Tongue (tissue), 2 donors: ENCODE data around the gene ROBO4. TPM values are rescaled to one million over a fixed set of nuclear protein-coding genes. Genes with fewer than 3 reads are reported as not detected.

ENCODE experiments used
- DNase-seq: peaks from one replicate; pipeline ENCODE4 v3.0.0-alpha.2; 2015
- total RNA-seq: library from RNA; depleted of rRNA; stranded (reverse); fragments of >200 nt; gene quantifications from one replicate; pipeline ENCODE4 v1.2.3, GENCODE V29; 2014

The ROBO4 gene
- total RNA-seq, 1 donor from 2014 or later: 23.3 TPM

GRCh38 chr11:124889191-124890091, 8.2 kb downstream of the ROBO4 start:
- DNase-seq: no peak

GRCh38 chr11:124887667-124888013, 10.0 kb downstream of the ROBO4 start:
- no peak for DNase-seq

GRCh38 chr11:124886978-124887666, 10.5 kb downstream of the ROBO4 start:
- DNase-seq: no peak

- DNase-seq: no peak
These were observed 11.2 kb downstream of the ROBO4 start for GRCh38 chr11:124886476-124886875.

DNA sequence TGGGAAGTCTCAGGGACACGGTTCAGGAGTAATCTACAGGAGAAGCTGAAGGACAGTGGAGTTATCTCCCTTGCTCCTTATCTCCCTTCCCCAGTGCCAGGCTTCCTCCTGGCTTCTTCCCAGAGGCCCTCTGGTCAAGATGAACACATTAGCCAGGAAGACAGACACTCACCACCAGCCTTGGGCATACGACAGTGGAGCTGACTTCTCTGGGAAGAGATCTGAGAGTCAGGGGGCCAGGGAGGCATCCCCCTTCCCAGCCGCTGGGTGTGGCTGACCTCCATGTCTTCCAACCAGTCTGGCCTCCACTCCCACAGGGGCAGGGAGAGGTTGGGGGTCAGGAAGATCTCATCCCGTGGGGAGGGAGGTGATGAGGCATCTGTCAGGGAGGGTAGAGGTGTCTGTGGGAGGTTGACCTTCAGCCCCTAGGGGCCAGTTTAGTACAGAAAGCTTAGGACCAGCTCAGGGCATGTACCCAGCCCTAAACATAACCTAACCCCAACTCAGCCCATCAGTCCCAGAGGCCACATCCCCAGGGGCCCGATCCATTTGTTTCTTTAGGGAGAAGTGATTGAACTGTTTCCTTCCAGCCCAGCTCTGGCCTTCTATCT, 12.7 kb downstream of the ROBO4 start:
- no peak for DNase-seq

DNA sequence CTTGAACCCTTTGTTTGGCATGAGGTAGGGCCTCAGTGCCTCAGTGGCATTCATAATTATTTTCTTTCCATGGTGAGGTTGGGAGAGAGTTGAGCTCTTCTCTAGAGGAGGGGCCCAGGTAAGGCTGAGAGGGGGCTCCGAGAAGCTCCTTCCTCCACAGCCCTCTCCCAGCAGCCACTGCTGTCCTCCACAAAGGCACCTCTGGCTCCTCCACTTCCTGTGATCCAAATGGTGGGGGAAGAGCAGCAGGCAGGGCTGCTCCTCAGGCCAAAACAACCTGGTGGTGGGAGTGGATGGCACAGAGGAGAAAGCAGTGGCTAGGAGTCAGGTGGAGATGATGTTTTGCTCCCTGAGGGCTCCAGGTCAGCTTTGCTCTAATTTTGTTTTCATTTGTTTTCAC, 13.3 kb downstream of the ROBO4 start:
- no peak for DNase-seq

GRCh38 chr11:124882339-124883071, 15.2 kb downstream of the ROBO4 start:
- DNase-seq: no peak

DNA sequence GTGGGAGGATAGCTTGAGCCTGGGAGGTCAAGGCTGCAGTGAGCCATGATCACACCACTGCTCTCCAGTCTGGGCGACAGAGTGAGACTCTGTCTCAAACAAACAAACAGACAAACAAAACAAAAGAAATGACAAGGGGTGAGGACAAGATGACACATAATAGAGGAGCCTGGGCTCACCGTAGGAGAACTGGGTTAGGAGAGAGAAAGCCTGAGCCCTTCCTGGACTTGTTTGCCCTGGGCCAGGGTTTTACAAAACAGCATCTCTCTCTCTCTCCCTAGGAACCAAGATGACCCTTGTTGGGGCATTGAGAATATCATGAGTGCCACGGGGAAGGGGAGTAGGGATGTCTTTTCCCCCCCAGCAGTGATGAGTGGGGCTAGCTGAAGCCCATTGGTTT, 16.7 kb downstream of the ROBO4 start:
- DNase-seq: no peak

GRCh38 chr11:124880290-124880611, 17.4 kb downstream of the ROBO4 start:
- no peak for DNase-seq

DNA sequence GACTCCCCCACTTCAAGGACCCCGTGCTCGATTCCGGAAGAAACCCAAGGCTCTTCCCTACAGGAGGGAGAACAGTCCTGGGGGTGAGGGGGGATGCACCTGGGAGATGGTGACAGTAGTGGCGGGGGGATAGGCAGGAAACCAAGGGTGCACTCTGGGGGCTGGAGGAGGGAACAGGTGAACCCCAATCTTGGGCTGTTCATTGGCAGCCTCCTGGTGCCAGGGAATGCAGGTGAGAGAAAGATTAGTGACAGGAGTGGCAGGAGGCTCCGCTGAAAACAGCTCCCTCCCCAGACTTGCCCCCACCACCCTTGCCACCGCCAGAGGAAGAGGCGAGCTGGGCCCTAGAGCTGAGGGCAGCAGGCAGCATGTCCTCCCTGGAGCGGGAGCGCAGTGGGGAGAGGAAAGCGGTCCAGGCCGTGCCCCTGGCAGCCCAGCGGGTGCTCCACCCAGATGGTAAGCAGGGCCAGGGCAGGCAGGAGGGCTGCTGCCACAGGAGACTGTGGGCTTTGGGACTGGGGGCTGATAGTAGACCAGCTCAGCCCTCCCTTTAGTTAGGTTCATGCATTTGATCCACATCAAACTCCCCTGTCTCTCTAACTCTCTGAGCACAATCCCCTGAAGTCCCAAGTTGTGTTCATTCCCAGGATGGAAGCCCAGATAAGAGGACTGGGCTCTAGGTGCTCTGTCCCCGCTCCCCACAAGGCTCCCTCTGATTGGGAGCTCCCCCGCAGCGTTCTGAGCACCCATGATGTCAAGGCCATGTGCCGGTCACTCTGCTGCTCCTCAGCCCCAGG, 18.0 kb downstream of the ROBO4 start:
- DNase-seq: no peak

DNA sequence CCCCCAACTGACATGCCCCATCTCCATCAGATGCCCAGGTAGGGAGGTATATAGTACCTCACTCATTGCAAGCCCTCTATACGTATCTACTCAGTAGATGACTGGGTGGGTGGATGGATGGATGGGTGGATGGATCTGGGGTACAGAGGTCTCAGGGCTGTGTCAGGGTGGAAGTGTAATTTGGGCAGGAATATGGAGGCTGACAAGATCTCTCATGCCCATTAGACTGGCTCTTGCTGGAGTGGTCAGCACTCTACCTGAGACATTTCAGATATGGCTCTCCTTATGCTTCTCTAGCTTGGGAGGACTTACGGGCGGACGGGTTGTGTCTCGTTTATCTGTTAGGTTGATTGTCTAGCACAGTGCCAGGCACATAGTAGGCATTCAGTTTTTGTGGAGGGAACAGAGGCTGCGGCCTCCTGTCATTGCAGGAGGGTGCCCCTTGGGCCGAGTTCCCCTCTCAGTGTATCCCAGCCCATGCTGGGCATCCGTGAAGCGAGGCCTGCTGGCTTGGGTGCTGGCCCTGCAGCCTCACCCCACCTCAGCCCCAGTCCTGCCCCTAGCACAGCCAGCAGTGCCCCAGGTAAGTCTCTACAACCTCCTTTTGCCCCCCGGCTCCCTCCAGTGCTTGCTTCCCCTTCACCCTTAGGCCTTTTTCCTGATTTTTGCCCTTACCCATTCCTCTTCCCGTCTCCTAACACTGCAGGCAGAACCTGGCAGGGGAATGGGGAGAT, 18.7 kb downstream of the ROBO4 start:
- DNase-seq: no peak

DNA sequence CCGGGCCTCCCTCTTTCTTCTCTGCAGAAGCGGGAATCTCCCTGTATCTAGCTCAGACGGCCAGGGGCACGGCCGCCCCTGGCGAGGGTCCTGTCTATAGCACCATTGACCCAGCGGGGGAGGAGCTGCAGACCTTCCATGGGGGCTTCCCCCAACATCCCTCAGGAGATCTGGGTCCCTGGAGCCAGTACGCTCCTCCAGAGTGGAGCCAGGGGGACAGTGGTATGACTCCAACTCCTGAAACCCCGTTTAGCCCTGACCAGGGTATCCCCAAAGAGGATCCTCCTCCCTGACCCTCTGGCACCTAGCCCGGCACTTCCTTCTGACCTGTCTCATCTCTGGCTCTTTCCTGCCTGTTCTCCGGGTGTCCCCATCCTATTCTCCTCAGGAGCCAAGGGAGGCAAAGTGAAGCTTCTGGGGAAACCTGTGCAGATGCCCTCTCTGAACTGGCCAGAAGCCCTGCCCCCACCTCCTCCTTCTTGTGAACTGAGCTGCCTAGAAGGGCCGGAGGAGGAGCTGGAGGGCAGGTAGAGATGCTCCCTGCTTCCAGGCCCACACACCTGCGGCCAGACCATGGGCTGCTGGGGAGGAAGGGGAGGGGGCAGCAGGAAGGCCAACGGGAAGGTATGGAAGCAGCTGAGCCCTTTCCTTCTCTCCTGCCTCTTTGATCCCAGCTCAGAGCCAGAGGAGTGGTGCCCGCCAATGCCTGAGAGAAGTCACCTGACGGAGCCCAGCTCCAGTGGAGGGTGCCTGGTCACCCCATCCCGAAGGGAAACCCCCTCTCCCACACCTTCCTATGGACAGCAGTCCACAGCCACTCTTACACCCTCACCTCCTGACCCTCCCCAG, 19.5 kb downstream of the ROBO4 start:
- no peak for DNase-seq

- no peak for DNase-seq
These were observed 20.1 kb downstream of the ROBO4 start for GRCh38 chr11:124877631-124877909.

GRCh38 chr11:124876818-124877630, 20.6 kb downstream of the ROBO4 start:
- DNase-seq: no peak

DNA sequence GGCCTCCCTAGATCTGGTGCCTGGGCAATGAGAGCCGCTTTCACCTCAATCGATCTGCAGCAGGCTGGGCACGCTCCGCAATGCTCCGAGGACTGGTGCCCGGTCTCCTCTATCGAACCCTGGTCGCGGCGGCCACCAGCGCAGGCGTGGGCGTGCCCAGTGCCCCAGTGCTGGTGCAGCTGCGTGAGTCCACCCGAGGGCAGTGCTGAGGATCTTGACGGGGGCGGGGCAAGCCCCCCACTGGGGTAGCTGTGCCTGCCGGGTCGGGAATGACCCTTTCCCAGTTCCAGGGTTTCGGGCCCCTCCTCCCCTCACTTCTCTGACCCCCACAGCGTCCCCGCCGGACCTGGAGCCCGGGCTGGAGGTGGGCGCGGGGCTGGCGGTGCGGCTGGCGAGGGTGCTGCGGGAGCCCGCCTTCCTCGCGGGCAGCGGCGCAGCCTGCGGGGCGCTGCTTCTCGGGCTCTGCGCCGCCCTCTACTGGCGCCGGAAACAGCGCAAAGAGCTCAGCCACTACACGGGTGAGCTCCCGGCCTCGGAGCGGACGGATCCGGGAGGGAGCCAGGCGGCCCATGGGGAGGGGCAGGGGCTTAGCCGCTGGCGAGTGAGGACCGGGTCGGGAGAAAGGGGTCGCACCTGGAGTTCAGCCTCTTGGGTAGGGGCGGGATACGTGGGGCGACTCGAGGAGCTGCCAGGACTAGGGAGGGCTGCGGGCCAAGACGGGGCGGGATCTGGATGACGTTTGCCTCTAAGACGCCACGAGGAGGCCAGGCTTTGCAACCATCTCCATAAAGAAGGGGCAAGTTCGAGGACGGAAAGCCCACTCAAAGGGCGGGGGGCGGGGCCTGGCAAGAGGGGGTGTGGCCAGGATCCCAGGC, 21.5 kb downstream of the ROBO4 start:
- peak; percentile 97 for DNase-seq

GRCh38 chr11:124875401-124875800, 22.3 kb downstream of the ROBO4 start:
- DNase-seq: no peak

DNA sequence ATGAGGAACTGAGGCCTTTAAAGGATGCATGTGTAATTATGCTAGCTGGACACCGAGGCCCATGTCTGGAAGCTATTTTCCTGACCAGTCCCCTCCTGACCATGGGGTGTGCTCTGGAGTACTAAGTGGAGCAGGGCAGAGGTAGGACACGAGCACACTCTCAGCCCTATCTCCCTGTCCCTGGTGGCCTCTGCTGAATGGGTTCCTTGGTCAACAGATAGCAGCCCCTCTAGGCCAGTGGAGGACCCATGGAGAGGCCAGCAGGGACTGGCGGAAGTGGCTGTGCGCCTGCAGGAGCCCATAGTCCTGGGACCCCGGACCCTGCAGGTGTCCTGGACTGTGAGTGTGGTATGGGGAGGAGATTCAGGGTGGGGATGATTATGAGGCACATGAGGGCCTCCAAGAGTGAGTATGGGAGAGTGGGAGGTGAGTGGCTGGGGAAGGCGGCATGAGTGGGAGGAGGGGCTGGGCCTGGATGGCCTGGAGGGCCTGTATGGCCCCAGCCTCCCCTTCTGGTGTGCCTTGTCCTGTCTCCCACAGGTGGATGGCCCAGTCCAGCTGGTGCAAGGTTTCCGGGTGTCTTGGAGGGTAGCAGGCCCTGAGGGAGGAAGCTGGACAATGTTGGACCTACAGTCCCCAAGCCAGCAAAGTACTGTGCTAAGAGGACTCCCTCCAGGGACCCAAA, 23.0 kb downstream of the ROBO4 start:
- DNase-seq: no peak

GRCh38 chr11:124873951-124874350, 23.7 kb downstream of the ROBO4 start:
- peak; percentile 78 for DNase-seq
